Transverse colon (tissue), 3 donors: Measurements from ENCODE around the gene XCR1.

Experiments used
- EP300 ChIP-seq: sonication (generic); formaldehyde crosslinking; IDR thresholded peaks from one replicate; pipeline ENCODE4 v1.6.1; 2017; ENCODE audit warnings: antibody characterized with exemption, low read depth
- POLR2A ChIP-seq: fragments of 450-650 bp; IDR thresholded peaks from one replicate; pipeline ENCODE4 v1.6.1; 2016; ENCODE audit warnings: antibody characterized with exemption, mild to moderate bottlenecking, moderate library complexity
- TF ChIP-seq, protein P1 (sequence below), 5 experiments: fragments of 200-600 bp in 3 of 5; fragments of 450-650 bp in 2 of 5; sonication (generic) in 3 of 5; IDR thresholded peaks; 1 replicate in 2 of 5; 2 replicates in 3 of 5; pipeline ENCODE4 v1.5.1; 2016 to 2017; ENCODE audit warnings: antibody characterized with exemption in 5 of 5, inconsistent platforms in 3 of 5, mild to moderate bottlenecking in 2 of 5, moderate library complexity in 1 of 5

DNA sequence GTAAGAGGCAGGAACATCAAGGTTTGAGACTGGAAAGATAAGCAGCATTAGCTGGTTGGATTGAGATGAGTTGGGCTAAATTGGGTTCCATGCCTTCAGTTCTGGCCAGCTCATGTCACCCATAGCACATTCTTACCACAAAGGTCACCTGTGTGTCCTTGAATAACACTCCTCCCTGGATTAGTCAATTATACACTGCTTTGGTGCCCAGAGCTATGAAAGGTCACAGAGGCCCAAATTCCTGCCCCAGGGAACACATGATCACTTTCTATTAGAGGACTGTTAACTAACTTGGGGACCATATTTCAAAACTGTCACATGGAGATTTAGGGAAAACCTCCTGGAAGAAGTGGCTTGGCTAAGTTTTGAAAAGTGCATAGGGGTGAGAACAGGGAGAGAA lies 40.1 kb upstream of the XCR1 start:
- TF ChIP-seq, protein P1, sequence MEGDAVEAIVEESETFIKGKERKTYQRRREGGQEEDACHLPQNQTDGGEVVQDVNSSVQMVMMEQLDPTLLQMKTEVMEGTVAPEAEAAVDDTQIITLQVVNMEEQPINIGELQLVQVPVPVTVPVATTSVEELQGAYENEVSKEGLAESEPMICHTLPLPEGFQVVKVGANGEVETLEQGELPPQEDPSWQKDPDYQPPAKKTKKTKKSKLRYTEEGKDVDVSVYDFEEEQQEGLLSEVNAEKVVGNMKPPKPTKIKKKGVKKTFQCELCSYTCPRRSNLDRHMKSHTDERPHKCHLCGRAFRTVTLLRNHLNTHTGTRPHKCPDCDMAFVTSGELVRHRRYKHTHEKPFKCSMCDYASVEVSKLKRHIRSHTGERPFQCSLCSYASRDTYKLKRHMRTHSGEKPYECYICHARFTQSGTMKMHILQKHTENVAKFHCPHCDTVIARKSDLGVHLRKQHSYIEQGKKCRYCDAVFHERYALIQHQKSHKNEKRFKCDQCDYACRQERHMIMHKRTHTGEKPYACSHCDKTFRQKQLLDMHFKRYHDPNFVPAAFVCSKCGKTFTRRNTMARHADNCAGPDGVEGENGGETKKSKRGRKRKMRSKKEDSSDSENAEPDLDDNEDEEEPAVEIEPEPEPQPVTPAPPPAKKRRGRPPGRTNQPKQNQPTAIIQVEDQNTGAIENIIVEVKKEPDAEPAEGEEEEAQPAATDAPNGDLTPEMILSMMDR (IDR thresholded peaks at IDR 0.05): no peak
- TF ChIP-seq POLR2A (no peak), EP300 (no peak)
